Esophagus squamous epithelium (tissue), 5 donors: ENCODE results near the gene RPS15. TPM values are rescaled to one million over a fixed set of nuclear protein-coding genes. Genes with fewer than 3 reads are reported as not detected.

Experiments used
- DNase-seq: peaks from one replicate; lab custom pipeline; 2025; lab: John Stamatoyannopoulos, UW
- H3K27ac ChIP-seq, 4 donors: fragments of 200-600 bp; sonication (generic); one replicate each; pipeline ENCODE4 v1.5.1; 2016 to 2019; ENCODE audit warnings: mild to moderate bottlenecking in 1 of 4
- H3K27me3 ChIP-seq, 4 donors: fragments of 200-600 bp; sonication (generic); 1 replicate in 3 of 4; 2 replicates in 1 of 4; pipeline versions ENCODE4 v1.5.1 to v1.6.0; 2017 to 2021; ENCODE audit warnings: antibody characterized with exemption in 1 of 4
- H3K36me3 ChIP-seq, 3 donors: fragments of 200-600 bp; sonication (generic); one replicate each; pipeline ENCODE4 v1.5.1; 2016 to 2019
- H3K4me1 ChIP-seq, 3 donors: fragments of 200-600 bp; sonication (generic); one replicate each; pipeline ENCODE4 v1.5.1; 2017 to 2019
- H3K4me3 ChIP-seq, 4 donors: fragments of 200-600 bp; sonication (generic); 1 replicate in 3 of 4; 2 replicates in 1 of 4; pipeline ENCODE4 v1.5.1; 2016 to 2019; ENCODE audit warnings: mild to moderate bottlenecking in 2 of 4, moderate library complexity in 1 of 4
- H3K9me3 ChIP-seq, 3 donors: fragments of 200-600 bp; sonication (generic); one replicate each; pipeline ENCODE4 v1.5.1; 2016 to 2019
- POLR2A ChIP-seq, 4 donors: fragments of 450-650 bp; IDR thresholded peaks; one replicate each; pipeline ENCODE4 v1.6.1; 2017; ENCODE audit warnings: antibody characterized with exemption in 4 of 4, mild to moderate bottlenecking in 4 of 4, moderate library complexity in 3 of 4
- WGBS, 2 donors: methylation state at CpG; one replicate each; pipeline ENCODE4 v1.1.5; 2018; 5-methylcytosine and 5-hydroxymethylcytosine counted together
- intact Hi-C: fragments of 100-400 bp; cut with DNase I; formaldehyde crosslinking; loops from one replicate; pipeline ENCODE4 v1.15.0; 2022
- total RNA-seq, 4 donors: library from RNA; depleted of rRNA; stranded (reverse); fragments of >200 nt; gene quantifications; one replicate each; pipeline ENCODE4 v1.1.0, GENCODE V29; 2016
- TF ChIP-seq, protein P1 (sequence below), 6 experiments: fragments of 450-650 bp in 4 of 6; fragments of 200-600 bp in 2 of 6; sonication (generic) in 2 of 6; IDR thresholded peaks; one replicate each; pipeline ENCODE4 v1.5.1; 2016 to 2019; ENCODE audit warnings: antibody characterized with exemption in 6 of 6, mild to moderate bottlenecking in 4 of 6, moderate library complexity in 4 of 6
- donor health status: DM: yes; HTN: yes; CAD: no.

RPS15 gene
- total RNA-seq, 4 donors from 2014 or later: 2,502 to 3,774 (median 3,129) TPM

GRCh38 chr19:1399079-1399478 is 39.1 kb upstream of the RPS15 start:
- WGBS, 2 donors: 70 to 91% methylated on average over 2 to 11 of the region's 19 CpGs
- H3K4me1 ChIP-seq: peaks cover 51 to 79% (median 52%) of the 10 kb centered on the region in 3 donors
- no peak overlapping the region for H3K27ac ChIP-seq
- H3K4me3 ChIP-seq: no peak overlapping the region
- peaks cover 0 to 5% (median 0%) of the 10 kb centered on the region in 3 donors for H3K36me3 ChIP-seq
- H3K9me3 ChIP-seq: no peaks in the 10 kb centered on the region
- intact Hi-C loops: no loop called here
- TF ChIP-seq POLR2A (IDR thresholded peaks at IDR 0.05): no peak
- TF ChIP-seq, protein P1, sequence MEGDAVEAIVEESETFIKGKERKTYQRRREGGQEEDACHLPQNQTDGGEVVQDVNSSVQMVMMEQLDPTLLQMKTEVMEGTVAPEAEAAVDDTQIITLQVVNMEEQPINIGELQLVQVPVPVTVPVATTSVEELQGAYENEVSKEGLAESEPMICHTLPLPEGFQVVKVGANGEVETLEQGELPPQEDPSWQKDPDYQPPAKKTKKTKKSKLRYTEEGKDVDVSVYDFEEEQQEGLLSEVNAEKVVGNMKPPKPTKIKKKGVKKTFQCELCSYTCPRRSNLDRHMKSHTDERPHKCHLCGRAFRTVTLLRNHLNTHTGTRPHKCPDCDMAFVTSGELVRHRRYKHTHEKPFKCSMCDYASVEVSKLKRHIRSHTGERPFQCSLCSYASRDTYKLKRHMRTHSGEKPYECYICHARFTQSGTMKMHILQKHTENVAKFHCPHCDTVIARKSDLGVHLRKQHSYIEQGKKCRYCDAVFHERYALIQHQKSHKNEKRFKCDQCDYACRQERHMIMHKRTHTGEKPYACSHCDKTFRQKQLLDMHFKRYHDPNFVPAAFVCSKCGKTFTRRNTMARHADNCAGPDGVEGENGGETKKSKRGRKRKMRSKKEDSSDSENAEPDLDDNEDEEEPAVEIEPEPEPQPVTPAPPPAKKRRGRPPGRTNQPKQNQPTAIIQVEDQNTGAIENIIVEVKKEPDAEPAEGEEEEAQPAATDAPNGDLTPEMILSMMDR (IDR thresholded peaks at IDR 0.05): no peak
- peaks cover 0 to 5% (median 0%) of the 10 kb centered on the region in 4 donors for H3K27me3 ChIP-seq
- no peak for DNase-seq

GRCh38 chr19:1399745-1400144 is 38.5 kb upstream of the RPS15 start:
- no peaks in the 10 kb centered on the region for H3K9me3 ChIP-seq
- peaks cover 44 to 72% (median 45%) of the 10 kb centered on the region in 3 donors for H3K4me1 ChIP-seq
- WGBS, 2 donors: no CpG with 5 or more reads among the region's 15 CpGs
- H3K27ac ChIP-seq: no peak overlapping the region
- intact Hi-C loops: loop anchor here (10.0 kb wide), 1 partner anchor 125 kb away; the partner anchor contains the start of gene FAM174C
- no peak overlapping the region for H3K4me3 ChIP-seq
- peaks cover 0 to under 1% (median 0%) of the 10 kb centered on the region in 3 donors for H3K36me3 ChIP-seq
- TF ChIP-seq POLR2A (IDR thresholded peaks at IDR 0.05): no peak
- TF ChIP-seq, protein P1 (IDR thresholded peaks at IDR 0.05): no peak
- no peak for DNase-seq
- H3K27me3 ChIP-seq: peaks cover 0 to 5% (median 0%) of the 10 kb centered on the region in 4 donors

DNA sequence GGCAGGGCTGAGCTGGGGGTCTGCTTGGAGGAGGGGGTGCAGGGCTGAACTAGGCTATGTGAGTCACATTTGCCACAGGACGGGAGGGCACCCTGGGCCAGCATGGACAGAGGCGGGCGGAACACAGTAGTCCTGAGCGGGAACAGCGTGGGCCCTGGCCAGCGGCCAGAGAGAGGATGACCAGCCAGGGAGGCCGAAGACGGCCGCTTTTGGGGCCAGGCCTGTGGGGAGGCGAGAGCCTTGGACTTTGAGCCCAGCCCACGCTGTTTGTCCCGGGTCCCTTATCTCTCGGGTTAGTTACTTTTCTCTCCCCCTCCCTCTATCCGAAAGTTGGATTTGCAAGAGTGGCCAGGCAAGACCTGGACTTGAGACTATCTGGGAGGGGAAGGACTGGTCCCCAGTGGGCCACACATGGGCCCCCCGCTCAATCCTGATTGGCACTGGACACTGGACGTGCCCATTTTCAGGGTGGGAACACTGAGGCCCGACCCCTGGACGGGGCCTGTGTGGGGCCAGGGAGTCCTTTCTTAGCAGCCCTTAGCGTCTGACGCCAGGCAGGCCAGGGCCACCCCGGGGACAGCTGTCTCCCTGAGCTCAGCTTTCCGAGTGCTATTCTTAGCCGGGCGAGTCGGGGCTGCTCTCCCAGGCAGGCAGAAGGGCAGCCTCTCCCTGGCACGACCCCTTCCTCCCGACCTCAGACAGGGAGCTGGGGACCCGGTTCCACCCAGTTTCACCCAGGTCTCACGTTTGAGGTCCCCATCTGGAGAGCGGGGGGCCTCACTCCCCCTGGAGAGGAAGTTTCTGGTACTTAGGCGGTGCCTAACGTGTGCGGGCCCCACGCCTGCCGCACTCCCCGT is 37.7 kb upstream of the RPS15 start:
- TF ChIP-seq, protein P1 (IDR thresholded peaks at IDR 0.05): no peak
- TF ChIP-seq POLR2A (IDR thresholded peaks at IDR 0.05): no peak
- no peak for DNase-seq
- Histone ChIP-seq H3K4me1 (peaks cover 36 to 65% (median 37%) of the 10 kb centered on the region in 3 donors), H3K36me3 (no peaks in the 10 kb centered on the region), H3K27me3 (peaks cover 0 to 5% (median 0%) of the 10 kb centered on the region in 4 donors), H3K27ac (peak overlapping the region; percentile 28 to 61 (median 41)), H3K4me3 (peak overlapping the region; percentile 46 to 83 (median 56)), H3K9me3 (no peaks in the 10 kb centered on the region)
- intact Hi-C loops: loop anchor here (10.0 kb wide), 1 partner anchor 126 kb away; the partner anchor contains the start of gene FAM174C
- WGBS, 2 donors: 28 to 56% methylated on average over 10 to 11 of the region's 36 CpGs

DNA sequence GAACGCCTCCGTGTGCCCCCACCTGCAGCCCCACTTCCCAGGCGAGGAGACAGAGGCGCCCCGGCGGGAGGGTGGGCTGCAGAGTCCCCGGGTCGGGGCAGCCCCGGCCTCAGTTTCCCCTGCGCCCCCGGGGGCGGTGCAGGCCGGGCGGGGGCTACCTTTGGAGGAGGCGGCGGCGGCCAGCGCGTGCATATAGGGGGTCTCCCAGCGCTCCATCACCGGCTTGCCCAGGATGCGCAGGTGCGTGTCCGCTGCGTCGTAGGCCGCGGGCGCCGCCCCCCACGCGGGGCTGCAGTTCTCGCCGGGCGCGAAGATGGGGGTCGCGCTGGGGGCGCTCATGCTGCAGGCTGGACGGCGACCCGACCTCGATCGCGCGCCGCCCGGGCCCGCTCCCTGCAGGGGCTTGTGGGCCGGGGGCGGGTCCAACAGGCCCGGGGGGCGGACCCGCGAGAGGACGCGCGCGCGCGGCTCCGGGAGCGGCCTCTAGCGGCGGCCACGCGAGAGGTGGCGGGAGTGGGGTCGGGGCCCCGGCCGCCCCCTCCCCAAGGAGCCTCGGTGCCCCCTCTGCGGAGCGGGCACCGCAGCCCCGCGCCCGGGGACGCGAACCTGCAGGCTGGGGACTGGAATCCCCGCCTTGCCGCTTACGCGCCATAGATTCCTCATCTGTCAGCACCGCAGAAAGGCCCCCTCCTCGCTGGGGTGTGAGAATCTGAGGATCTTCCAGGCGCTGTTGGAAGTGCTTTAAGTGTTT is 36.9 kb upstream of the RPS15 start, which contains the start of gene GAMT:
GAMT (minus strand) TSS at position 405 of the 751 bp plus-strand sequence; CDS start at position 339, 66 bp downstream.
- peak within 1 kb of the TSS; percentile 32 to 61 (median 54) for H3K27ac ChIP-seq
- intact Hi-C loops: loop anchor here (10.0 kb wide), 1 partner anchor 127 kb away; the partner anchor contains the start of gene FAM174C
- no peaks in the 10 kb centered on the region for H3K36me3 ChIP-seq
- peaks cover 0 to 5% (median 0%) of the 10 kb centered on the region in 4 donors for H3K27me3 ChIP-seq
- peak within 1 kb of the TSS; percentile 46 to 83 (median 56) for H3K4me3 ChIP-seq
- H3K9me3 ChIP-seq: no peaks in the 10 kb centered on the region
- no peak for TF ChIP-seq POLR2A (IDR thresholded peaks at IDR 0.05)
- TF ChIP-seq, protein P1 (IDR thresholded peaks at IDR 0.05): peak; percentile 20 to 56 (median 36)
- WGBS, 2 donors: 0 to 6% methylated on average over 5 to 7 of the region's 87 CpGs
- no peak for DNase-seq
- H3K4me1 ChIP-seq: peaks cover 31 to 63% (median 31%) of the 10 kb centered on the region in 3 donors
